ENCODE measurements around the gene INTS6L. TPM values are rescaled to one million over a fixed set of nuclear protein-coding genes. Genes with fewer than 3 reads are reported as not detected.
"Not testable (repeated sequence)": the region's sequence is repeated elsewhere in the genome, so short reads cannot be mapped to it uniquely, and the experiment has no call there.

INTS6L gene
- polyA plus RNA-seq, 3 donors: 2.7 to 29.0 (median 3.0) TPM

- Histone ChIP-seq H3K4me1 (ENCODE audit: control insufficient read depth in 1 of 2, insufficient read depth in 2 of 2, low read length in 2 of 2) (no peaks in the 10 kb centered on the region), H3K4me2 (replicated peaks; ENCODE audit: extremely low read depth, low read length, poor library complexity, severe bottlenecking) (no peak overlapping the region), H3K9me3 (replicated peaks in 1 of 2; ENCODE audit: control insufficient read depth in 1 of 2, insufficient read depth in 1 of 2, low read length in 2 of 2) (no peaks in the 10 kb centered on the region), H3K4me3 (replicated peaks in 1 of 3; ENCODE audit: low read depth in 2 of 3, low read length in 3 of 3) (no peak overlapping the region), H3K36me3 (replicated peaks in 1 of 2; ENCODE audit: control insufficient read depth in 1 of 2, insufficient read depth in 2 of 2, low read length in 2 of 2) (no peaks in the 10 kb centered on the region), H2AFZ (ENCODE audit: insufficient read depth, low read depth, low read length, poor library complexity, severe bottlenecking) (no peak overlapping the region), H3K9ac (ENCODE audit: insufficient read depth, low read length, poor library complexity, severe bottlenecking) (no peak overlapping the region), H4K20me1 (ENCODE audit: insufficient read depth, low read length) (no peaks in the 10 kb centered on the region), H3K79me2 (ENCODE audit: insufficient read depth, low read length) (no peaks in the 10 kb centered on the region), H3K27me3 (ENCODE audit: control insufficient read depth in 2 of 2, insufficient read depth in 2 of 2, low read length in 2 of 2) (no peaks in the 10 kb centered on the region), H3K27ac (ENCODE audit: low read depth in 1 of 2, low read length in 2 of 2) (no peak overlapping the region)
- Mint-ChIP-seq H3K27me3 (ENCODE audit: low read depth in 3 of 3) (no peaks in the 10 kb centered on the region), H3K4me3 (no peak overlapping the region), H3K27ac (no peak overlapping the region), H3K4me1 (no peaks in the 10 kb centered on the region), H3K9me3 (no peaks in the 10 kb centered on the region), H3K36me3 (no peaks in the 10 kb centered on the region)
- 50% methylated on average over 2 of the region's 6 CpGs for WGBS (ENCODE audit: insufficient coverage)
- no peak for TF ChIP-seq CTCF (IDR thresholded peaks at IDR 0.05)
- DNase-seq: no peak
- intact Hi-C loops (cut with micrococcal nuclease): no loop called here
These were observed 85.4 kb downstream of the INTS6L start for GRCh38 chrX:135605906-135606305.

- intact Hi-C loops (cut with micrococcal nuclease); H3K9me3 ChIP-seq (replicated peaks in 1 of 2; ENCODE audit: control insufficient read depth in 1 of 2, insufficient read depth in 1 of 2, low read length in 2 of 2); H3K79me2 ChIP-seq (ENCODE audit: insufficient read depth, low read length); H3K4me1 Mint-ChIP-seq; H3K27me3 ChIP-seq (ENCODE audit: control insufficient read depth in 2 of 2, insufficient read depth in 2 of 2, low read length in 2 of 2); H3K9ac ChIP-seq (ENCODE audit: insufficient read depth, low read length, poor library complexity, severe bottlenecking); H3K4me2 ChIP-seq (replicated peaks; ENCODE audit: extremely low read depth, low read length, poor library complexity, severe bottlenecking); DNase-seq; H2AFZ ChIP-seq (ENCODE audit: insufficient read depth, low read depth, low read length, poor library complexity, severe bottlenecking); H4K20me1 ChIP-seq (ENCODE audit: insufficient read depth, low read length); H3K4me3 ChIP-seq (replicated peaks in 1 of 3; ENCODE audit: low read depth in 2 of 3, low read length in 3 of 3); H3K4me1 ChIP-seq (ENCODE audit: control insufficient read depth in 1 of 2, insufficient read depth in 2 of 2, low read length in 2 of 2); H3K36me3 ChIP-seq (replicated peaks in 1 of 2; ENCODE audit: control insufficient read depth in 1 of 2, insufficient read depth in 2 of 2, low read length in 2 of 2); H3K27ac Mint-ChIP-seq; H3K9me3 Mint-ChIP-seq; H3K4me3 Mint-ChIP-seq; H3K27ac ChIP-seq (ENCODE audit: low read depth in 1 of 2, low read length in 2 of 2); H3K27me3 Mint-ChIP-seq (ENCODE audit: low read depth in 3 of 3); H3K36me3 Mint-ChIP-seq: not testable (repeated sequence)
- no CpG with 5 or more reads among the region's 7 CpGs for WGBS (ENCODE audit: insufficient coverage)
These were observed 104.1 kb downstream of the INTS6L start for GRCh38 chrX:135624408-135625204.
